Left ventricle myocardium inferior (tissue), 1 donor: Measurements from ENCODE around the gene PEX11A. TPM values are rescaled to one million over a fixed set of nuclear protein-coding genes. Genes with fewer than 3 reads are reported as not detected.
A peak's percentile ranks its signal among the peaks of the same experiment; 100 is the strongest.

Experiments
- DNase-seq: peaks from one replicate; pipeline ENCODE4 v3.0.0-alpha.2; 2020
- H3K27ac ChIP-seq: fragments of 200-600 bp; replicated peaks from 2 replicates; pipeline ENCODE4 v1.8.0; 2021
- H3K27me3 ChIP-seq: fragments of 200-600 bp; 2 replicates; pipeline ENCODE4 v1.8.0; 2021; ENCODE audit warnings: low read depth
- H3K36me3 ChIP-seq: fragments of 200-600 bp; 2 replicates; pipeline ENCODE4 v1.8.0; 2021
- H3K4me1 ChIP-seq: fragments of 200-600 bp; 2 replicates; pipeline ENCODE4 v1.8.0; 2021
- H3K4me3 ChIP-seq: fragments of 200-600 bp; 2 replicates; pipeline ENCODE4 v1.8.0; 2021; ENCODE audit warnings: mild to moderate bottlenecking, moderate library complexity
- H3K9me3 ChIP-seq: fragments of 200-600 bp; replicated peaks from 2 replicates; pipeline ENCODE4 v1.8.0; 2021
- intact Hi-C: fragments of 100-400 bp; cut with micrococcal nuclease; formaldehyde crosslinking; loops from one replicate; pipeline ENCODE4 v1.11.0; 2022
- total RNA-seq: library from RNA; stranded (reverse); fragmentation: NEBNext Ultra II Directional; extraction: Animal tissue kit (Norgen Biotek cat#: 25700); gene quantifications from one replicate; pipeline ENCODE4 v1.2.1, GENCODE V29; 2021
- TF ChIP-seq, protein P1 (sequence below): fragments of 200-600 bp; IDR thresholded peaks from 2 replicates; pipeline ENCODE4 v1.8.0; 2021; ENCODE audit warnings: antibody characterized with exemption, mild to moderate bottlenecking, borderline replicate concordance
- donor health status: DM: no; HTN: yes; CAD: no; lungs with severe emphysema.

PEX11A gene
- total RNA-seq, 1 donor from 2014 or later: 11.4 TPM

DNA sequence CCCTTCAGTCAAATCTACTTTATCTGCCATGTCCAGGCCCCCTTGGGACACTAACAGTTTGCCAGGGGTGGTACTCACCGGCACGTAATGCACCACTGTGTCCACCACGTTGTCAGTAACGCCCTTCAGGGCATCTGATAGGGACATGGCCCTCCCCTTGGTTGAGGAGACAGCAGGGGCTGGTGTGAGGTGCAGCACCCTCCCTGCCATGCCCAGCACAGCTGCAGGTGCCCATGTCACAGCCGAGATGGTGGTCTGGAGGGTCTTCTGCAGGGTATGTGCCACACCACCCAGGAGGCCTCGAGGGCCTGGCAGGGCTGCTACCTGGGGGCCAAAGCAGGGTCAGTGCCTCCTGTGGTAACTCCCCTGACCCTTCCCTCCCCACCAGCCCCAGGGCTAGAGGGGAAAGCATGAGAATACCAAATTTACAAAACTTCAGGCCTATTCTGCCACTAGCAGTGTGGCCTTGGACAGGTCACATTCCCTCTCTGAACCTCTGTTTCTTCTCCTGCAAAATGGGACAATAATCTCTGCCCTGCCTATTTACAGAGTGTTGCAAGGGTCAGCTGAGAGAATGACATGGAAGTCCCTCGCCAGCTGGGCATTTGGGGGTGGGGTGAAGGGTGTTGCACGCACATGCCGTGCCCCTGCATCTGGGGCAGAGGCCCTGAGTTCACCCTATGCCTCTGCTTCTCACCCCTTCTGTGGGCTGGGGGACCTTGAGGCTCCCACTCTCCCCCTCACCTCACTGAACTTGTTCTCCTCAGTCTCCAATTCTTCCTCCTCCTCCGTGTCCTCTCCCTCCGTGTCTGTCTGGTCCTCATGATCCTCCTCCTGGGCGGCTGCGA lies 23.5 kb downstream of the PEX11A start:
- Histone ChIP-seq H3K9me3 (no peaks in the 10 kb centered on the region), H3K4me3 (no peak overlapping the region), H3K4me1 (peaks cover 31% of the 10 kb centered on the region), H3K36me3 (no peaks in the 10 kb centered on the region), H3K27me3 (no peaks in the 10 kb centered on the region), H3K27ac (peak overlapping the region; percentile 87)
- no peak for DNase-seq
- intact Hi-C loops: no loop called here
- TF ChIP-seq, protein P1, sequence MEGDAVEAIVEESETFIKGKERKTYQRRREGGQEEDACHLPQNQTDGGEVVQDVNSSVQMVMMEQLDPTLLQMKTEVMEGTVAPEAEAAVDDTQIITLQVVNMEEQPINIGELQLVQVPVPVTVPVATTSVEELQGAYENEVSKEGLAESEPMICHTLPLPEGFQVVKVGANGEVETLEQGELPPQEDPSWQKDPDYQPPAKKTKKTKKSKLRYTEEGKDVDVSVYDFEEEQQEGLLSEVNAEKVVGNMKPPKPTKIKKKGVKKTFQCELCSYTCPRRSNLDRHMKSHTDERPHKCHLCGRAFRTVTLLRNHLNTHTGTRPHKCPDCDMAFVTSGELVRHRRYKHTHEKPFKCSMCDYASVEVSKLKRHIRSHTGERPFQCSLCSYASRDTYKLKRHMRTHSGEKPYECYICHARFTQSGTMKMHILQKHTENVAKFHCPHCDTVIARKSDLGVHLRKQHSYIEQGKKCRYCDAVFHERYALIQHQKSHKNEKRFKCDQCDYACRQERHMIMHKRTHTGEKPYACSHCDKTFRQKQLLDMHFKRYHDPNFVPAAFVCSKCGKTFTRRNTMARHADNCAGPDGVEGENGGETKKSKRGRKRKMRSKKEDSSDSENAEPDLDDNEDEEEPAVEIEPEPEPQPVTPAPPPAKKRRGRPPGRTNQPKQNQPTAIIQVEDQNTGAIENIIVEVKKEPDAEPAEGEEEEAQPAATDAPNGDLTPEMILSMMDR: no peak

DNA sequence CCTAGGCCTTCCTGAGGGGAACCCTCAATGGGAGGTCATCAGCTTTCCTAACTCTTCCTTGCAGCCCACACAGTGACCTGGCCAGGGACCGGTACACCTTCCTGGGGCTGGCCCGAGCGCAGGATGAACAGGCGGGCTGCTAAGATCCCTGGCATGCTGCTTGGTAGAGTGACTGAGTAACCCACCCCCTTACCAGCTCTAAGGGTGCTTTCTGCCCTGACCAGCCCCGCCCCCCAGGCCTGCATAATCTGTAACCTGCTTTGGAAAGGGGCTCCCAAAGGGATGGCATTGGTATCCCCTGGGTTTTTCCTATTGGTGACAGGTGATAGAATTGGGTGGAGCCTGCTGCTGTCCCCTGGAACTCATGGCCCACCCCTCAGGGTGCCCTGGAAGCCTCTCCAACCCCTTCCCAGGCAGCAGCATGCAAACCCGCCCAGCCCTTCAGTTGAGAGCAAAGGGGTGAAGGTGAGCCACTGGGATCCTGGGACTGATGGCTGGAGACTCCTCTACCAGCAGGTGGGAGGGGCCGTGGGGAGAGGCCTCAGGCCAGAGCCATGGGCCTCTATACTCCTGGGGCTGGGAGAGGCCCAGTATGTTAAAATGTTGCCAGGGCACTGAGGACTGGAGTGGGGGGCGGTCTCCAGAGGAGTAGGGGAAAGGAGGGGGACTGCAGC lies 24.2 kb downstream of the PEX11A start:
- no peaks in the 10 kb centered on the region for H3K36me3 ChIP-seq
- peak overlapping the region; percentile 87 for H3K27ac ChIP-seq
- H3K4me3 ChIP-seq: peak overlapping the region; percentile 64
- DNase-seq: no peak
- intact Hi-C loops: no loop called here
- no peaks in the 10 kb centered on the region for H3K27me3 ChIP-seq
- peaks cover 32% of the 10 kb centered on the region for H3K4me1 ChIP-seq
- TF ChIP-seq, protein P1: no peak
- no peaks in the 10 kb centered on the region for H3K9me3 ChIP-seq

DNA sequence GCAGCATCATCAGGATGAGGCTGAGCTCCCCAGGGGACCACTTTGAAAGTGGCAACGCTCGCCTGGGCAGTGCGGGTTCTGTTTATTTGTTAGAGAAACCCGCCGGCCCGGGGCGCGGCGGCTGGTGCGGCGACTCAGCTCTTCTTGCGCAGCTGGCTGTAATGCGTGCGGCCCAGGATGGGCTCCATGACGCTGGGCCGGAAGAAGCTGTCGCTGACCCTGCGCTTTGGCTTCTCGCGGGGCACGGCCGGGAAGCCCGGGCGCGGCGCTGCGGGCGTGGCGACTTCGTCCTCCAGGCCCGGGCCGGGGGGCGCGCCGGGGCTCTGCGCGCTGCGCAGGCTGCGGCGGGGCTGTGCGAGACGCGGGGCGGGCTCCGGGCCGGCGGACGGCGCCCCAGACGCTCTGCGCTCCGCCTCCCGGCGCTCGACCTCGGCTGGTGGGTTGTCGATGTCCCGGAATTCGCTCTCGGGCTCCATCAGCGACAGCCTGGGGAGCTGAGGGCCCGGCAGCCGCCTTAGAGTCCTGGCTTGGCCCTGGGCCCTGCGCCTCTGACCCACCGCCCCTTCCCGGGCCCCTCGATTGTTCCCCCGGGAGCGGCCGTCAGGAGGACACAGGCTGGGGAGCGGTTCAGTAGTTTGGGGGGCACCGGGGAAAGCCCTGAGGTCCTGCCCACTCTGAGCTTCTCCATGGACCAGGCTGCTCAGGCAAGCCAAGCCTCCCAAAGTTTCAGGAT lies 24.9 kb downstream of the PEX11A start:
- Histone ChIP-seq H3K4me3 (peak overlapping the region; percentile 64), H3K27me3 (no peaks in the 10 kb centered on the region), H3K27ac (peak overlapping the region; percentile 87), H3K4me1 (peaks cover 32% of the 10 kb centered on the region), H3K36me3 (no peaks in the 10 kb centered on the region), H3K9me3 (no peaks in the 10 kb centered on the region)
- peak; percentile 70 for DNase-seq
- TF ChIP-seq, protein P1: no peak
- intact Hi-C loops: no loop called here

DNA sequence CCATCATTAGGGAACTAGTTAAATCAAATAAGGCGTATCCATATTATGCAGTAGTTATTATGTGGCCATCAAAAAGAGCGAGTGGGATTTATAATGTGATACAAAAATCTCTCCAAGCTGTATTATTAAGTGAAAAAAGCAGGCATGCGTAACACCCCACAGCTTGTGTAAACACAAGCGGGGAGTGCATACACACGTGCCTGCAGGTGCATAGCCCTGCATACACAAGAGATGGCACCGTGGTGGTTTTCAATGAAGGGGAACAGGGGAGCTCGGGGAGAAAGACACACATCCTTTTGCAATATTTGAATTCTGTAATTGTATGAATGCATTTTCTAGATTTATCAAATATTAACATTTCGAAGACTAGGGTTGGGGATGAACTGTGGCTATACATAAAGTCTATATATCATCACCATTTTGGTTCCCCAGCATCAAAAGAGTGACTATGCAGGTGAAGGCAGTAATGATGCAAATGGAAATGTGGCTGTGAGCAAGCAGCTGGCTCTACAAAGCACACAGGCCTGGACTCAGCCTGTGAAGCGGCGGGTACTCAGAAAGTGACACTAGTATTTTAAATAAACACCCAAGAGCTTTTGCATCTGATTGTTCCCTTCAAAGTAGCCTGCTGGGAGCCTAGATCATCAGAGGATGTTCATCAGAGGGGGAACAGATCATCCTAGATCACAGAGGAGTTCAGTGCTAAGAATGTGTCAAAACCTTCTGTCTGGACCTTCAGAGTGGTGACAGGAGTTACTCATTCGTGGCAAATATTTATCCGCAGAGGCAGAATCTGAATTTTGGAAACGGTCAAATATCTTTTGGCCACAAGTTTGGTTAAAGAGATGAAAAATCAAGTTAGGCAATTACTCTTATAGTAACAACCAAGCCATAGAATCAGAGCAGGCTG lies 25.9 kb downstream of the PEX11A start:
- no peak for DNase-seq
- Histone ChIP-seq H3K36me3 (no peaks in the 10 kb centered on the region), H3K27ac (peak overlapping the region; percentile 87), H3K4me3 (peak overlapping the region; percentile 64), H3K4me1 (peaks cover 32% of the 10 kb centered on the region), H3K27me3 (no peaks in the 10 kb centered on the region), H3K9me3 (no peaks in the 10 kb centered on the region)
- TF ChIP-seq, protein P1: no peak
- intact Hi-C loops: no loop called here
